Vagina (tissue), 2 donors: Measurements from ENCODE around the gene ALDH1L1.

Experiments
- POLR2A ChIP-seq, 2 donors: fragments of 450-650 bp; IDR thresholded peaks; one replicate each; pipeline ENCODE4 v1.6.1; 2017; ENCODE audit warnings: antibody characterized with exemption in 2 of 2, mild to moderate bottlenecking in 2 of 2, moderate library complexity in 2 of 2
- POLR2AphosphoS5 ChIP-seq, 2 donors: sonication (generic); formaldehyde crosslinking; IDR thresholded peaks; one replicate each; pipeline ENCODE4 v1.9.0; 2017; ENCODE audit warnings: antibody characterized with exemption in 2 of 2, mild to moderate bottlenecking in 2 of 2, low read depth in 1 of 2; ENCODE audit not compliant: insufficient read depth in 1 of 2

GRCh38 chr3:126127452-126127851 lies 52.9 kb downstream of the ALDH1L1 start:
- TF ChIP-seq POLR2AphosphoS5 (IDR thresholded peaks at IDR 0.05; ENCODE audit: insufficient read depth in 1 of 2, low read depth in 1 of 2) (no peak), POLR2A (IDR thresholded peaks at IDR 0.05) (no peak)
